Astrocyte (in vitro differentiated cells and primary cell): ENCODE data around the gene DIP2A.

Experiments used
- CTCF ChIP-seq: IDR thresholded peaks from 2 replicates; pipeline ENCODE4 v1.5.1; 2011; ENCODE audit warnings: low read depth, mild to moderate bottlenecking, inconsistent platforms, low read length, moderate library complexity; ENCODE audit not compliant: insufficient read depth
- EZH2 ChIP-seq: IDR thresholded peaks from 2 replicates; pipeline ENCODE4 v1.6.1; 2012; ENCODE audit warnings: mild to moderate bottlenecking, low read length, inconsistent platforms; ENCODE audit not compliant: insufficient read depth

DNA sequence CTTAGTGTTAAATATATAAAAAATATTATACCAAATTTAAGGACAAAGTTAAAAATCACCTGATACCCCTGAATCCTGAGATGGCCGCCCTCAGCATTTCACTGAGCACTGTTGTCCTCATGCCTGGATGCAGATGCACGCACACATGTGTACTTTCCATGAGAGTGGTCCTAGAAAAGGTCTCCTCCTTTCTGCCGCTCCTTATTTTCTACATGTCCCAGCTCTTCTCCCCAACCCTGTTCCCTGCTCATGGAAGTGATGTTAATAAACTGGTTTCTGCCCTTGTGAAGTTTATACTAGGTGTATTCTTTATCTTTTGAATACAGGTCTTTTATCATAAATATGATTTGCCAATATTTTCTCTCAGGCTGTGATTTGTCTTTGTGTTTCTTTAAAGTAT is 32.9 kb downstream of the DIP2A start:
- TF ChIP-seq CTCF (no peak), EZH2 (no peak)
